Measurements from ENCODE around the gene RPS16.
"Not testable (repeated sequence)": the region's sequence is repeated elsewhere in the genome, so short reads cannot be mapped to it uniquely, and the experiment has no call there.

Gene RPS16

DNA sequence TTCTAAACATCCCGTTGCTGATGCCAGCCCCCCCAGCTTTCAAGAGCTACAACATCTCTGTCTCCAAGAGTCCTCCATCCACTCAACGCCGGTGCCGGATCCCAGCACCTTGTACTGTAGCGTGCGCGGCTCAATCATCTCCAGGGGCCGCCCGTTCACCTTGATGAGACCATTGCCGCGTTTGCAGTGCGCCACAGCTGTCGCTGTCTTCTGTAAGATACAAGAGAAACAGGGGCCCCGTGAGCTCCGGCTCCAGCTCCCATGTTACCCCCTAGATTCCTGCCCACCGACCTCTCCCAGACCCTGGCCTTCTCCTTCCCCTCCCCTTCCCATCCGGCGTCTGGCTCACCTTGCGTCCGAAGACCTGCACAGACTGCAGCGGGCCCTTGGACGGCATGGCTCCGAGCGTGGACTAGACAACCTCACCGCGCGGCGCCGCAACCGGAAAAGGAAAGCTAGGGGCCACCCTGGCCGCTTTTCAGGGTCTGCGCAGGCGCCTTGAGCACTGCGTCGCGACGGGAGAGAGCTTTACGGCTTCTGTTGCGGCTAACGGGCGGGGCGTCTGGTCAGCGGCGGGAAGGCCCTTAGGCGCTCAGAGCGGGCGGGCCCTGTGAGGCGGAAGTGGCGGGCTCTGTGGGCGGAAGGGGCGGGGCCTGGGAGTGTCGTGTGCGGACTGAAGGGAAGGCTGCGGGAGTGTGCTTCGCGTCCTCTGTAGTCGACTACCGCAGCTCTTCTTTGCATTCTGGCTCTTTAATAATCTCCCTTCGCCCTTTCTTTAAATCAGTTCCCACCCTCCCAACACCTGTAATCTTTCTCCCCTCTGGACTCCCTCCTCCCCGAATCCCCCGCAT is at the start of gene RPS16:
RPS16 (minus strand) TSS at position 451 of the 851 bp plus-strand sequence; CDS start at position 397, 54 bp downstream.
- DNase-seq: peak; percentile 75 to 99 (median 97)

DNA sequence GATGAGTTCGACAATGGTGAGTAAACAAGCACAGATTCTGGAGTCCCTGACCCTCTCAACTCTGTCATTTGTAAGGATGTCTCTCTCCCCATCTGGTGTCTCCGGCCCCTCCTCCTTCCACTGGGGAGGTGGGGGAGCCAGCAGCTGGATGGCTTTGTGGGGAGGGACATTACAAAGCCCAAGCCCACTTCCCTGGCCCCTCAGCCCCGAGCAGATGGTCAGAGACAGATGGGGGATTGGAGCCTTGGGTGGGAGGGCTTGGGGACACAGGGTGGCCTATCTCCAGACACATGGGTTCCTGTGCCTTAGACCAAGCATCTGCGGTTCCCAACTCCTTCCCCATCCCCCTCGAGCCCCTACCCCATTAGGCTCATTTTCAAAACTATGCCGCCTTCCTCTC is 47.4 kb upstream of the RPS16 start:
- DNase-seq: no peak

DNA sequence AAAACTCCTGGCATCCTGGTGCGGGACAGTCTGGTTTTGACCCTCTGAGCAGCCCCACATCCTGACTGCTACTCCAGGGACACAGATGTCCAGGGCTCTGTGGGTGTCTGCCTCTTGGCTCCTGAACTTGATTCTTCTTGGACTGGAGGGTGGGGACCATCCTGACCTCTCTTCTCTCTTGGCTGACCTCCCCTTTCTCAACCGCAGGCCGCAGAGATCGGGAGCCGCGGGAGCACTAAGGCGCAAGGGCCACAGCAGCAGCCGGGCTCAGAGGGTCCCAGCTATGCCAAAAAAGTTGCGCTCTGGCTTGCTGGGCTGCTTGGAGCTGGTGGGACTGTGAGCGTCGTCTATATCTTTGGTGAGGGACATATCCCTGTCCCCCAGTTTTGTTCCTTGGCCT is 45.9 kb upstream of the RPS16 start:
- no peak for DNase-seq

DNA sequence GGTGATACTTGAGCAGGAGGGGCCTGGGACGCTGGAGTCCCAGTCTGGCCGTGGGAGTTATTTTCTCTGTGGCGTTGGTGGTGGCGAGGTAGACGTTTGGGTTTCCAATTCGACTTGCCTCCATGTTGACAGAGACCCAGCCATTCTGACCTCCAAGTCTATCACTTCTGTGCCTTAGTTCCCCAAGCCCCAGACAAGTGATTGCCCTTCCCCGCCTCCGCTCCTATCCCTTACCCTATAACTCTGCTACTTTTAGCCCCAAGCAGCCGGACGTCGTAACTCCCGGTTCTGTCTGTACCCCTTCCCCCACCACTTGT is 45.4 kb upstream of the RPS16 start:
- no peak for DNase-seq

DNA sequence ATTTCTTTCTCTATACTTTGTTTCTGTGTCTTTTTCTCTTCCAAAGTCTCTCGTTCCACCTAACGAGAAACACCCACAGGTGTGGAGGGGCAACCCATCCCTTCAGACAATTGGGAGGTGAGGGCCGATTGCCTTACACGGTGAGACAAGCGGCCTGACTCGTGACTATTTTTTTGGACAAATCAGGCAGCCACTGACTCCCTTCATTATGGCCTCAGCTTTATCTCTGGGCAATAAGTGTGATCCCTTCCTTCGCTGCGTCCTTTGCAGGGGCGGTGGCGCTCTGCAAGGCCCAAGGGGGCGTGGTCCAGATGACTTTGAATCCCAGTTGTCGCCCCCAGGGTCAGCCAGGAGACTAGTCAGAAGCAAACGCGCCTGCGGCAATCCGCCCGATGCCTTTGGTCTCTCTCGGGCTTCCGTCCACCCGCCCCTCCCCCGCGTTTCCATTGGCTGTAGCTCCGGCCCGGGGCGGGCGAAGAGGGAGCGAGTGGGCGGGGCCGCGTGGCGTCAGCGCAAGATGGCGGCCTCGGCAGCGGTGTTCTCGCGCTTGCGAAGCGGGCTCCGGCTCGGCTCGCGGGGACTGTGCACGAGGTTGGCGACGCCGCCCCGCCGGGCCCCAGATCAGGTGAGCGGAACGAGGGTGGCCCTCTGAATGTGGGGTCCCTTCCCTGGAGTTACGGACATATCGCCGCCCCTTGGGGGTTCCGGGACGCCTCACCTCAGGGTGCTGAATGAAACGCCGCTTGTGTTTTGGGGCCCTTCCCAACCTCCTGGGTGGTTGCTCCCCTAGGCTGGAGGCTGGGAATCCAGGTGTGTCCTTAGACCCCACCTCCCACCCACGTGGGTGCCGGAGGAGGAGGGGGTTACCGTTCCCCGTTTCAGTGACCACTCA is 44.8 kb upstream of the RPS16 start, which contains the start of gene TIMM50:
TIMM50 (plus strand) TSS at position 502 of the 892 bp plus-strand sequence; CDS start at position 518, 16 bp downstream.
- peak in 55 of 56 donors; percentile 71 to 98 (median 92) for DNase-seq

DNA sequence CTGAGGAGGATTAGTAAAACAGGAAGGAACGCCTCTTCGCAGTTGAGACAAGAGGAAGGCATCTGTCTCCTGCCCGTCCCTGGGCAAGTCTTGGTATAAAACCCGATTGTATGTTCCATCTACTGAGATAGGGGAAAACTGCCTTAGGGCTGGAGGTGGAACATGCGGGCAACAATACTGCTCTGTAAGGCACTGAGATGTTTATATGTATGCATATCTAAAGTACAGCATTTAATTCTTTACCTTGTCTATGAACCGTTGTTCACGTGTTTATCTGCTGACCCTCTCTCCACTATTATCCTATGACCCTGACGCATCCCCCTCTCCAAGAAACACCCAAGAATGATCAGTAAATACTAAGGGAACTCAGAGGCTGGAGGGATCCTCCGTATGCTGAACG is 44.2 kb upstream of the RPS16 start:
- no peak for DNase-seq

DNA sequence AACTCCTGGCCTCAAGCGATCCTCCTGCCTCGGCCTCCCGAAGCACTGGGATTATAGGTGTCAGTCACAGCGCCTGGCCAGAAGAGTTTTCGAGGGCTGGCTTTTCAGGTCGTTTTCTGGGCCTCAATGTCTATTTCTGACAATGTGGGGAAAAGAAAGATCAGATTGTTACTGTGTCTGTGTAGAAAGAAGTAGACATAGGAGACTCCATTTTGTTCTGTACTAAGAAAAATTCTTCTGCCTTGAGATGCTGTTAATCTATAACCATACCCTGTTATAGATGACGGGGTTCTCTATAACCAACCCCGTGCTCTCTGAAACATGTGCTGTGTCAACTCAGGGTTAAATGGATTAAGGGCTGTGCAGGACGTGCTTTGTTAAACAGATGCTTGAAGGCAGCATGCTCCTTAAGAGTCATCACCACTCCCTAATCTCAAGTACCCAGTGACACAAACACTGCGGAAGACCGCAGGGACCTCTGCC is 43.6 kb upstream of the RPS16 start:
- DNase-seq: not testable (repeated sequence)

DNA sequence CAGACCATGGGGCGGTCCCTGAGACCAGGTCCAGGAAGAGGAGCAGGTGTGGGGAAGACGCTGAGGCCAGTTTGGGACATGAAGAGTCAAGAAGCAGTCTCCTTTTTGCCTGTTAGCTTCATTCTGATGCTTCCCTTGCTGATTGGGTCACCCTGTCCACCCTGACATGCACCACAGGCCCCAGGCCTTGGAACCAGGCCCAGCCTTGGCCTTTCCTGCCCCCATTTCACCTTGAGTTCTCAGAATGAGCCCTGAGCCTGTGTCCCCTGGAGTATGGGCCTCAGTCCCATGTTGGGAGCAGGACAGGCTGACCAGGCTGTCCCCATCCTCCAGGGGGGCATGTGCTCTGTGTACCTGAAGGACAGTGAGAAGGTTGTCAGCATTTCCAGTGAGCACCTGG is 40.0 kb upstream of the RPS16 start:
- no peak for DNase-seq

DNA sequence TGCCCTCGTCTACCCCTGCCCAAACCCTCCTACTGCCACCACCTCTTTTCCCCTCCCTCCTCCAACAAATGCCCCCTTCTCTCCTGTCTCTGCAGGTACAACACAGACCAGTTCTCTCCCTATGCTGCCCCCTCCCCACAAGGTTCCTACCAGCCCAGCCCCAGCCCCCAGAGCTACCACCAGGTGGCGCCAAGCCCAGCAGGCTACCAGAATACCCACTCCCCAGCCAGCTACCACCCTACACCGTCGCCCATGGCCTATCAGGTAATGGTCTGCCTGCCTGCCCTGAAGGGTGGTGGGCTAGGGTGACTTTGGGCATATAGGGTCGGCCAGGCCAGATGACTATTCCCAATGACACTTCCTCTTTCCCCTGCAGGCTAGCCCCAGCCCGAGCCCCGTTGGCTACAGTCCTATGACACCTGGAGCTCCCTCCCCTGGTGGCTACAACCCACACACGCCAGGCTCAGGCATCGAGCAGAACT is 38.4 kb upstream of the RPS16 start:
- DNase-seq: peak in 34 of 56 donors; percentile 1 to 65 (median 12)

DNA sequence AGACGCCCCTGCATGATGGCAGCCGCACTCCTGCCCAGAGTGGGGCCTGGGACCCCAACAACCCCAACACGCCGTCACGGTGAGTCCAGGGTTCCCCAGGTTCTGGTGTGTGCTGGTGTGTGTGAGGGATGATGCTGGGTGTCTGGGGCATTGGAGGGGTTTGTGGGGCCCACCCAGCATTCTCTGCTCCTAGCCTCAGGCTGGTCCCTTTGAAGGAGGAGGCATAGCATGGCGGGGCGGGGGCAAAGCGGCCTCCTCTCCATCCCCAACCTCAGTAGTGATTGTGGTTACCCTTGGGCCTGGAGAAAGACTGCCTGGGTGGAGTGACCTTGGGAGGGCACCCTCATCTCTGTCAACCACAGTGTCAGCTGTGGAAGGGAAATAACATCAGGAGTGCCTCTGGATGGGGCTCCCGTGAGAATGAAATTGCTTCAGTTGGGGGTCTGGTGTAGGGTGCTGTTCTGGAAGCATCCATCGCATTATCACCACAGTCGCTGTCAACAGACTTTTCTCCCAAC is 37.8 kb upstream of the RPS16 start:
- DNase-seq: no peak

DNA sequence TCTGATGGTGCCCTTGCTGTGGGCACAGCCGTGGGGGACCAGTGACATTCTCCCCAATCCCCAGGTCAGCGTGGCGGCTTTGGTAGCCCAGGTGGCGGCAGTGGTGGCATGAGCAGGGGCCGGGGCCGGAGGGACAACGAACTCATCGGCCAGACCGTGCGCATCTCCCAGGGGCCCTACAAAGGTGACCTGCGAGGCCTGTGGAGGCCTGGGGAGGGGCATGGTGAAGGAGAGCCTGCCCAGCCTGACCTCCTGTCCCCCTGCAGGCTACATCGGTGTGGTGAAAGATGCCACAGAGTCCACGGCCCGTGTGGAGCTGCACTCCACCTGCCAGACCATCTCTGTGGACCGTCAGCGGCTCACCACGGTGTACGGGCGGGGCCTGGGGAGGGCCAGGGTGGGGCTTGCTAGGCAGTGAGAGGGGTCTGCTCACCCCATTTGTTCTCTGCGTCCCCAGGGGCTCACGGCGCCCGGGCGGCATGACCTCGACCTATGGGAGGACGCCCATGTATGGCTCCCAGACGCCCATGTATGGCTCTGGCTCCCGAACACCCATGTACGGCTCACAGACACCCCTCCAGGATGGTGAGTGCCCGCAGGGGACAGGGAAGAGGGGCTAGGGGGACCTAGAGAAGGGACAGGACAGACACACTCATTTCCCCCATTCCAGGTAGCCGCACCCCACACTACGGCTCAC is 37.1 kb upstream of the RPS16 start:
- no peak for DNase-seq

DNA sequence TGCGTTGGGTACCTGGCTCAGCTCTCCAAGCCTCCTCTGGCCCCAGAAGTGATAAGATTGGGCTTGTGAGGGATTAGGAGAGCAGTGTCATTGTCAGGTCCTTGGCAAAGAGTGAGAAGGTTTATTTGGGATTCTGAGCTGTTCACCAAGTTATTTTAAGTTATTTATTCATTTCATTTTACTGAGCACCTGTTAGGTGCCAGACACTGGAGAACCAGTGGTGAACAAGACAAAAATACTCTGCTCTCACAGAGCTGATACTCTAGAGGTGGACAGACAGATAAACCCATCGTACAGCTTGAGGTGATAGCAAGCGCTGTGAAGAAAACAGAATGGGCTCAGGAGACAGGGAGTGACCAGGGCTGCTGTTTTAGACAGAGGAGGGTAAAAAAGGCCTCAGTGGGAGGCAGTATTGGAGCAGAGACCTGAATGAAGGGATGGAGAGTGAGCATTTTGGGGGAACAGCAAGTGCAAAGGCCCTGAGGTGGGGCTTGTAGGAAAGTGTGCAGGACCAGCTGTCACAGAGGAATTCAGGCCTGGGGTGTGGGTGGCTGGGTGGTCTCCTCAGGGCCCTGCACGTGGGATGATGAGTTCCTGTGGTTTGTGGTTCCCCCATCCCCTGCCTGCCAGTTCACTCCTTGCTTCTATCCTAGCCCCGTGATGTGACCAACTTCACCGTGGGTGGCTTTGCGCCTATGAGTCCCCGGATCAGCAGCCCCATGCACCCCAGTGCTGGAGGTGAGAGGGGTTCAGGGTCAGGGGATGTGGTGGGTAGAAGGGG is 36.2 kb upstream of the RPS16 start:
- DNase-seq: no peak

DNA sequence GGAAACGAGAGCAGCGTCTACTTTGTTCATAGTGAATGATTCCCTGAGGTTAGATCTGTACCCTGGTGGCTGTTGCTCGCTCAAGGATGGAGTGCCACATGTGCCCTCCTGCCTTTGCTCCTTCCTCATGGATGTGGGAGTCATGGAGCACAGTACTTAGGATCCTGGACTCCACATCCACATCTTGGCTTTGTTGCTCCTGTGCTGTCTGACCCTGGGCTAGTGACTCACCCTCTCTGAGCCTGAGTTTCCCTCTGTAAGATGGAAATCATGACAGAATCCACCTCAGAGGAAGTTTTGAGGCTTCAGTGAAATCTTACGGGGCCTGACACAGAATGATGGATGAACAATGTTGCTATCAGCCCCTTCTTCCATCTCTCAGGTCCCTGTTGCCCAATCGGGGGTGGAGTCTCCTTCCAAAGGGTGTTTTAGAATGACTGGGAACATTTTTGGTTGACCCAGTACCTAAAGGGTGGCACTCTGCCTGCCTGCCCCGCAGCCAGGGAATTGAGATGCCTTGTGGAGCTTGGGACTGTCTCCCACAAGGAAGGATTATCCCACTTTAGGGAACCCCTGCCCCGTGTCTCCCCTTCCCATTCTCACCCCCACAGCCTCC is 35.1 kb upstream of the RPS16 start:
- no peak for DNase-seq

DNA sequence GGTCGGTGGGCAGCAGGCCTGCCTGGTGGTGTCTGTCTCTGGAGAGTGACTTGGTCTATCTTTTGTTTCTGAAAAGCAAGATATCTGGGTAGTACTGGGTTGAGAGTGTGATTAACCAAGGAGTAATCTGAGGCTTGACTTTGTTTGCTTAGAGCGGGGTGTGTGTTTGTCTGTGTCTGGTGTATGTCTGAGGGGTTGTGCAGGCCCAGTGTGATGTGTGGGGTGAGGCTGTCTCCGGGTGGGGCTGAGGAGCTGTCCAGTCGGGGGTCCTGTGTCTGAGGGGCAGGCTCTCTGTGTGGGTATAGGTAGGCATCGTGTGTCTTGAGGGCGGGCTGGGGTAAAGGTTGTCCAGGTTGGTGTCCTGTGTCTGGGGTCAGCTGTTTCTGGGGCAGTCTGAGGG is 33.8 kb upstream of the RPS16 start:
- DNase-seq: no peak

DNA sequence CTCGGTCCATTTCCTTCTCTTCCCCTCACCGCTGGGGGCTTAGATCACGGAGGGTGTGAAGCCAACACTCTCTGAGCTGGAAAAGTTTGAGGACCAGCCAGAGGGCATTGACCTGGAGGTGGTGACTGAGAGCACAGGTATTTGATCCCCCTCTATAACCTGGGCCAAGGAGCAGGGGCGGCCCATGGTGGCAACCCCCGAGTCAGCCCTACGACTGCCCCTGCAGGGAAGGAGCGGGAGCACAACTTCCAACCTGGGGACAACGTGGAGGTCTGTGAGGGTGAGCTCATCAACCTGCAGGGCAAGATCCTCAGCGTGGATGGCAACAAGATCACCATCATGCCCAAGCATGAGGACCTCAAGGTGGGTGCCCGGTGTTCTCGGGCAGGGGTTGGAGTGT is 33.3 kb upstream of the RPS16 start:
- no peak for DNase-seq

DNA sequence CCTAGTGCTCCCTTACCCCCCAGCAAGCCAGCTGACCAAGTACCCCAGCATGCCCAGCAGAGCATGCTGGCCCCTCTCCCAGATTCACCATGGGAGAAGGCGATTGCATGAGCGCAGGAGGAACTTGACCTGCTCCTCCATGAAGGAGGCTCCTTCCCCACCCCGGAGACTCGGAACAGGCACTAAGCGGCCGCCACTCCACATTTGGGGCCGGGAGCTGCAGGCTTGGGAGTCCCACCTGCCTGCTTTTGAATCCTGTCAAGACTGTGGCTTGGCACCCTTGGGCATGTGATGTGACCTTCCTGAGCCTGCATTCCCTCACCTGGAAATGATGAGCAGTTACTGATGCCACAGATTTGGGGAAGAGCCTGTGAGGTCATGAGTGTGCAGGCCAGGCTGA is 32.2 kb upstream of the RPS16 start:
- no peak for DNase-seq

DNA sequence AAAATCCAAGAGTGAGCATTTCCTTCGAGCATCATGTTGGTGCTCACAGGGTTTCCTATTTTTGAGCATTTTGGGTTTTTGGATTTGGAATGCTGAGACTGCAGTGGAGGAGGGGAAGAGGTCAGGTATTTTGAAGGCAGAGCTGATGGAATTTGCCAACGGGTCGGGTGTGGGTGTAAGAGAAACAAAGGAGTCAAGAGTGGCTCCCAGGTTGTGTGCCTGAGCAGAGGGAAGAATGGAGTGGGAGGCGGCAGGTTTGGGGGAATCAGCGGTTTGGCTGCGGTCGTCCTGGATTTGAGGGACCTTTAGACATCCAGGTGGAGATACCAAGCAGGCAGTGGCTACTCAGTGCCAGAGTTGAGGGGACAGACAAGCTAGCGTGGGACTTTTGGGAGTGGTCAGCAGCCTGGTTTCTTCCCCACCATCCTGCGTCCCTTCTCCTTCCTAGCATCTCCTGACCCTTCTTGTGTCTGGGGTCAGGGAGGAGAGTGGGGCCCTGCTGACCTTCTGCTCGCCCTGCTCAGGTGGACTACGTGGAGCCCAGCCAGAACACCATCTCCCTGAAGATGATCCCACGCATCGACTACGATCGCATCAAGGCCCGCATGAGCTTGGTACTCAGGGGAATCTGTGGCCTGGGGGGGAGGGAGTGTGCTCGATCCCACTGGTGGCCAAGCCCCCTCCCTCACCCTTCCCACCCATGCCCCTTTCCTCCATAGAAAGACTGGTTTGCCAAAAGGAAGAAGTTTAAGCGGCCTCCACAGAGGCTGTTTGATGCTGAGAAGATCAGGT is 30.4 kb upstream of the RPS16 start:
- peak in 2 of 56 donors; percentile 5 to 6 for DNase-seq

DNA sequence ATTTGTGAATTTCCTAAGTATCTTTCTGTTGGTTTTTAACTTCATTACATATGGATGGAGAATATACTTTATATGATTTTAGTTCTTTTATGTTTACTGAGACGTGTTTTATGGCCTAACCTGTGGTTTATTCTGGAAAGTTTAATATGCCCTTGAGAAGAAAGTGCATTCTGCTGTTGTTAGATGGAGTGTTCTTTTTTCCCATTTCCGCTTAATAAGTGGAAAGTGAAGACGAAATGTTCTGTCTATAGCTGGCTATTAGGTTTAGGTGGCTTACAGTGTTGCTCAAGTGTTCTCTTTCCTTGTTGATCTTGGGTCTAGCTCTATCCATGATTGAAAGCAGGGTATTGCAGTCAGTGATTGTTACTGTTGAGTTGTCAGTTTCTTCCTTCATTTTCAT is 27.7 kb upstream of the RPS16 start:
- DNase-seq: no peak

DNA sequence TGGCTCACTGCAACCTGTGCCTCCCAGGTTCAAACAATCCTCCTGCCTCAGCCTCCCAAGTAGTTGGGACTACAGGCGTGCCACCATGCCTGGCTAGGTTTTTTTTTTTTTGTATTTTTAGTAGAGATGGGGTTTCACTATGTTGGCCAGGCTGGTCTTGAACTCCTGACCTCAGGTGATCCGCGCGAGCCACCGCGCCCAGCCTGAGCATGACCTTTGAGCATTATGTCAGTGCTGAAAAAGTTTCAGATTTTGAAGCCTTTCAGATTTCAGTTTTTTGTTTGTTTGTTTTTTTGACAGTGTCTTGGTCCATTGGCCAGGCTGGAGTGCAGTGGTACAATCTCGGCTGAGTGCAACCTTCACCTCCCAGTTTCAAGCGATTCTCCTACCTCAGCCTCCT is 15.5 kb upstream of the RPS16 start:
- not testable (repeated sequence) for DNase-seq

Data from nucleus accumbens (tissue), 56 donors.